Spinal cord (tissue), 10 donors: ENCODE measurements around the gene TCF19. TPM values are rescaled to one million over a fixed set of nuclear protein-coding genes. Genes with fewer than 3 reads are reported as not detected.
"Not testable (repeated sequence)": the region's sequence is repeated elsewhere in the genome, so short reads cannot be mapped to it uniquely, and the experiment has no call there.

Experiments used
- DNase-seq, 6 donors: peaks; one replicate each; pipeline versions ENCODE4 v3.0.0 to v3.0.0-alpha.2; 2013 to 2015; ENCODE audit warnings: low spot score in 6 of 6, low read depth in 4 of 6
- H3K27ac ChIP-seq: one replicate; pipeline ENCODE4 v1.5.1; 2013; ENCODE audit warnings: low read depth, low read length, control low read depth
- H3K27me3 ChIP-seq: one replicate; pipeline ENCODE4 v1.6.1; 2013; ENCODE audit warnings: low read length; ENCODE audit not compliant: control insufficient read depth, insufficient read depth
- H3K36me3 ChIP-seq: one replicate; pipeline ENCODE4 v1.6.1; 2013; ENCODE audit warnings: low read length; ENCODE audit not compliant: control insufficient read depth, insufficient read depth
- H3K4me1 ChIP-seq: one replicate; pipeline ENCODE4 v1.6.1; 2013; ENCODE audit warnings: low read length; ENCODE audit not compliant: control insufficient read depth, insufficient read depth
- H3K4me3 ChIP-seq: one replicate; pipeline ENCODE4 v1.5.1; 2013; ENCODE audit warnings: low read depth, low read length, control low read depth
- H3K9me3 ChIP-seq: one replicate; pipeline ENCODE4 v1.6.1; 2013; ENCODE audit warnings: low read length; ENCODE audit not compliant: control insufficient read depth, insufficient read depth
- WGBS: methylation state at CpG from one replicate; pipeline ENCODE4 v1.1.5; 2013; ENCODE audit warnings: missing lambda C conversion rate; ENCODE audit not compliant: insufficient coverage; 5-methylcytosine and 5-hydroxymethylcytosine counted together
- polyA plus RNA-seq, 2 donors: library from polyadenylated mRNA; unstranded; fragments of 120-200 nt; gene quantifications; one replicate each; pipeline ENCODE4 v1.2.1, GENCODE V29; 2013; ENCODE audit not compliant: insufficient read length in 2 of 2
- total RNA-seq, 2 donors: library from RNA; depleted of rRNA in 1 of 2; stranded (reverse); fragments of 120-200 nt in 1 of 2; fragments of >200 nt in 1 of 2; gene quantifications; one replicate each; pipeline versions ENCODE4 v1.2.3 to v1.2.4, GENCODE V29; 2013 to 2014
- donor health status: healthy.

The TCF19 gene
- total and polyA plus RNA-seq, 4 donors: 10.1 to 18.7 (median 15.7) TPM

GRCh38 chr6:31178143-31179041 lies 20.0 kb downstream of the TCF19 start:
- WGBS: 67% methylated on average over 2 of the region's 8 CpGs
- no peak for DNase-seq

DNA sequence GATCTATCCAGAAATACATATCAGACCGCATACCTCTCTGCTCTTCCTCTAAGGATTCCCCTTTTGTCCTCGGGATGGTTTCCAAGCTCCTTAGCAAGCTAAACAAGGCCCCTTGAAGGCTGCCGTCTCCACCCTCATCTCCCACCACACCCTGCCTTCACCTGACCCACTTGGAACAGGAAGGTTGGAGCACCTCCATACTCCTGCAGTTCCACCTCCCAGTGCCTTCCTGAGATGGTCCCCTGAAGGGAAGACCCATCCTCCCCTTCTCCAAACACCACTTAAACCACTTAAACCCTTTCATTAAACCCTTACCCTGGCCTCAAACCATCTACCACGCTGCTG lies 20.6 kb downstream of the TCF19 start:
- no peaks in the 10 kb centered on the region for H3K4me1 ChIP-seq
- no peak for DNase-seq
- no peak overlapping the region for H3K4me3 ChIP-seq
- H3K9me3 ChIP-seq: no peaks in the 10 kb centered on the region
- 89% methylated on average over 4 of the region's 4 CpGs for WGBS
- no peaks in the 10 kb centered on the region for H3K27me3 ChIP-seq
- peaks cover 2% of the 10 kb centered on the region for H3K36me3 ChIP-seq
- H3K27ac ChIP-seq: no peak overlapping the region

More at GRCh38 chr6:31178143-31179041, 20.0 kb downstream of the TCF19 start:
- Histone ChIP-seq H3K4me3 (no peak overlapping the region), H3K9me3 (no peaks in the 10 kb centered on the region), H3K36me3 (peaks cover 2% of the 10 kb centered on the region), H3K27ac (no peak overlapping the region), H3K4me1 (no peaks in the 10 kb centered on the region), H3K27me3 (no peaks in the 10 kb centered on the region)

DNA sequence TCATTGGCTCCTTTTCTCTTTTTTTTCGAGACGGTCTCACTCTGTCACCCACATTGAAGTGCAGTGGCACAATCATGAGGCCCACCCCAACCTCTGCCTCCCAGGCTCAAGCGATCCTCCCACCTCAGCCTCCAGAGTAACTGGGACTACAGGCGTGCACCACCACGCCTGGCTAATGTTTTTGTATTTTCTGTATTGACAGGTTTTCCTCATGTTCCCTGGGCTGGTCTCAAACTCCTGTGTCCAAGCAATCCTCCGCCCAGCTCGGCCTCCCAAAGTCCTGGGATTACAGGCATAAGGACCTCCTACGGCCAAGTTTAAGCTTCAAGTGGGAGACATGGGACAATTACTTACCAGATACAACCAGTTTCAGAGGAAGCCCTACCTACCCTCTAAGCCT lies 21.5 kb downstream of the TCF19 start:
- no peak overlapping the region for H3K27ac ChIP-seq
- peak overlapping the region; percentile 38 for H3K4me3 ChIP-seq
- no peaks in the 10 kb centered on the region for H3K4me1 ChIP-seq
- no peaks in the 10 kb centered on the region for H3K27me3 ChIP-seq
- H3K9me3 ChIP-seq: no peaks in the 10 kb centered on the region
- peaks cover 2% of the 10 kb centered on the region for H3K36me3 ChIP-seq
- DNase-seq: no peak
- WGBS: 94% methylated on average over 5 of the region's 8 CpGs

DNA sequence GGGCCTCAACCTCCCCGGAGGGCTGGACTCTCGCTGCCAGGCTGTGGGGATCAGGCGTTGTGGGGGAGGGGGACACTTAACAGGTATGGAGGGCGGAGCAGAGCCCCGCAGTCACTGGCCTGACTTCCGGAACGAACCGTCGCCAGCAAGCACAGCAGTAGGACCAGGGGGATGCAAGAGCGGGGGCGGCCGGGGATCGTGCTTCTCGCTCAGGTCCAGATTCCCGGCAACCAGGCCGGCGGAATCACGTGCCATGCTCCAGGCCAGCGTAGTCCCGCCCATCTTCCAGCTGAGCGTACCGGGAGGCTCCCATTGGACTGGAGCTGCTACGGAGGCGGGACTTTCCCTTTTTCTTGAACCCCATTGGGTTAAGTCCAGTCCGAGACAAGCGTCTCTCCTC lies 22.1 kb downstream of the TCF19 start:
- H3K4me1 ChIP-seq: no peaks in the 10 kb centered on the region
- H3K27ac ChIP-seq: no peak overlapping the region
- no peaks in the 10 kb centered on the region for H3K27me3 ChIP-seq
- WGBS: 67% methylated on average over 23 of the region's 26 CpGs
- DNase-seq: peak in 2 of 6 donors; percentile 77 to 85
- peaks cover 2% of the 10 kb centered on the region for H3K36me3 ChIP-seq
- peak overlapping the region; percentile 38 for H3K4me3 ChIP-seq
- no peaks in the 10 kb centered on the region for H3K9me3 ChIP-seq

DNA sequence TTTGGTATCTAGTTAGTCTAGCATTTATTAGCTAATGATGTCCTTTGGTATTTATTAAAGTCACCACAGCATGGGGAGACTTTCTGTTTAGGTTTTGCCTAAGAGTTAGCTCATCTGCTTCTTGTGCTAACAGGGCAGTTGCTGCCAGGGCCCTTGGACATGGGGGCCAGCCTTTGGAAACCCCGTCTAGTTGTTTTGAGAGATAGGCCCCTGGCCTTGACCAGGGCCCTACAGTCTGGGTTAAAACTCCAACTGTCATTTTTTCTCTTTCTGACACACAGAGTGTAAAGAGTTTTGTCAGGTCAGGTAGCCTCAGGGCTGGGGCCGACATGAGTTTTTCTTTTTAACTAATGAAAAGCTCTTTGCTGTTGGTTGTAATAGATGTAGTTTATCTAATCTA lies 24.9 kb downstream of the TCF19 start:
- not testable (repeated sequence) for H3K4me1 ChIP-seq, H3K27ac ChIP-seq, H3K9me3 ChIP-seq, H3K4me3 ChIP-seq, DNase-seq, H3K27me3 ChIP-seq, H3K36me3 ChIP-seq
- no CpG with 5 or more reads among the region's 2 CpGs for WGBS

GRCh38 chr6:31183859-31184258 lies 25.5 kb downstream of the TCF19 start:
- H3K4me3 ChIP-seq, H3K4me1 ChIP-seq, H3K27ac ChIP-seq, DNase-seq, H3K27me3 ChIP-seq, H3K9me3 ChIP-seq, H3K36me3 ChIP-seq: not testable (repeated sequence)
- WGBS: 20% methylated on average over 1 of the region's 6 CpGs

GRCh38 chr6:31185695-31186051 lies 27.3 kb downstream of the TCF19 start:
- WGBS: 94% methylated on average over 4 of the region's 4 CpGs
- not testable (repeated sequence) for H3K4me3 ChIP-seq, H3K27ac ChIP-seq

DNA sequence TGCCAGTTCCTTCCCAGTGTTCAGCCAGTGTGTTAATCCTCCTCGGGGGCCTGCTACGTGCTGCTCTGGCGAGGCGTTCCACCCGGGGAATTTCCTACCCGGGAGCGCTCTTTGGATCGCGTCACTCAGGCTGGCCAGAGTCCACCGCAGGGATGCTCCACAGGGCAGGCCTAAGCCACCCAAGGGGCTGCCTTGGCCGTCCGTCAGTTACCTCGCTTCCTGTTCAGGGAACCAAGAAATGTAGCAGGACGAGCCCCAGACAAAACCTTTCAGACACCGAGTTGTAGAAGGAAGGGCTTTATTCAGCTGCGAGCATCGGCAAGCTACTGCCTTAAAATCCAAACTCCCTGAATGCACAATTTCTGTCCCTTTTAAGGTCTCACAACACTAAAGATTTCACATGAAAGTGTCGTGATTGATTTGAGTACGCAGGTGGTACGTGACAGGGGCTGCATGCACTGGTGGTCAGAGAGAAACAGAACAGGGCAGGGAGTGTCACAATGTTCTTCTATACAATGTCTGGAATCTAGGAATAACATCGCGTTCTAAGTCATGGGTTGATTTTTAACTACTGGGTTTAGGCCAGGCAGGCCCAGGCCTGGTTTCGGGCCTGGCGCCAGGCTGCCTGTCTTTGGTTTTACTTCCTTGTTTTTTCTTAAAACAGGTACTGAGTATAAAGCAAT lies 27.8 kb downstream of the TCF19 start:
- H3K27me3 ChIP-seq: no peaks in the 10 kb centered on the region
- no peak for DNase-seq
- H3K4me3 ChIP-seq: no peak overlapping the region
- H3K9me3 ChIP-seq: no peaks in the 10 kb centered on the region
- H3K27ac ChIP-seq: no peak overlapping the region
- H3K4me1 ChIP-seq: no peaks in the 10 kb centered on the region
- H3K36me3 ChIP-seq: no peaks in the 10 kb centered on the region
- WGBS: 77% methylated on average over 15 of the region's 24 CpGs

More at GRCh38 chr6:31185695-31186051, 27.3 kb downstream of the TCF19 start:
- H3K4me1 ChIP-seq, H3K36me3 ChIP-seq, DNase-seq, H3K27me3 ChIP-seq, H3K9me3 ChIP-seq: not testable (repeated sequence)

DNA sequence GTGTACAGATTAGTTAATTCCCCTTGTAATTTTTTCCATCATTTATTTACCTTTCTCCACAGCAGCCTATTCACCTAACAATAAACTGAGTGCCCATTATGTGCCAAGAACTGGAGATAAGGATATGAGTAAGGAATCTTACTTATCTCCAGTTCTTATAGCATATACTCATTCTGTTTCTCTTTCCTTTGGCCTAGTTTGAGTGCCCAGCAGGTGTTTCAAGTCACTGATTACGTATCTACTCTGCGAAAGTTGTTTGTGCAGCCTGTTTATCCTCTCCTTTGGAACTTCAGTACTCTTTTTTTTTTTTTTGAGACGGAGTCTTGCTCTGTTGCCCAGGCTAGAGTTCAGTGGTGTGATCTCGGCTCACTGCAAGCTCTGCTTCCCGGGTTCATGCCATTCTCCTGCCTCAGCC lies 29.4 kb downstream of the TCF19 start:
- H3K36me3 ChIP-seq: no peaks in the 10 kb centered on the region
- DNase-seq: no peak
- H3K4me1 ChIP-seq: no peaks in the 10 kb centered on the region
- no peak overlapping the region for H3K4me3 ChIP-seq
- H3K27ac ChIP-seq: no peak overlapping the region
- H3K27me3 ChIP-seq: no peaks in the 10 kb centered on the region
- H3K9me3 ChIP-seq: no peaks in the 10 kb centered on the region
- WGBS: 81% methylated on average over 2 of the region's 5 CpGs

DNA sequence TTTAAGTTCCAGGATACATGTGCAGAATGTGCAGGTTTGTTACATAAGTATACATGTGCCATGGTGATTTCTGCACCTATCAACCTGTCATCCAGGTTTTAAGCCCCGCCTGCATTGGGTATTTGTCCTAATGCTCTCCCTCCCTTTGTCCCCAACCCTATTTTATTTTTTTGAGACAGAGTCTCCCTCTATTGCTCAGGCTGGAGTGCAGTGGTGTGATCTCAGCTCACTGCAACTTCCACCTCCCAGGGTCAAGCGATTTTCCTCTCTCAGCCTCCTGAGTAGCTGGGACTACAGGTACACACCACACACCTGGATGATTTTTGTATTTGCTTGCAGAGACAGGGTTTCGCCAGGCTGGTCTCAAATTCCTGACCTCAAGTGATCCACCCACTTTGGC lies 30.8 kb downstream of the TCF19 start:
- no CpG with 5 or more reads among the region's 3 CpGs for WGBS
- DNase-seq: not testable (repeated sequence)

More for the DNA sequence above, 30.8 kb downstream of the TCF19 start:
- H3K27me3 ChIP-seq, H3K4me1 ChIP-seq, H3K36me3 ChIP-seq, H3K9me3 ChIP-seq, H3K27ac ChIP-seq, H3K4me3 ChIP-seq: not testable (repeated sequence)
